SK-N-SH (cell line): ENCODE results near the gene RFX2. TPM values are rescaled to one million over a fixed set of nuclear protein-coding genes. Genes with fewer than 3 reads are reported as not detected.

Source experiments
- CTCF ChIA-PET: fragments of 300-600, 350-600 bp; formaldehyde crosslinking; extraction: SDS; loops from one replicate; lab custom pipeline; 2021; lab: Yijun Ruan, JAX
- POLR2A ChIA-PET: fragments of 350-600 bp; sonication (Branson Sonifier 250); formaldehyde crosslinking; extraction: SDS; loops from one replicate; lab custom pipeline; 2020; ENCODE audit warnings: antibody characterized with exemption, inconsistent platforms; lab: Yijun Ruan, JAX
- DNase-seq: peaks from one replicate; pipeline ENCODE4 v3.0.0; 2012
- H2AFZ ChIP-seq: fragments of 200-600 bp; sonication (generic); 2 replicates; pipeline ENCODE4 v1.8.1; 2016; ENCODE audit warnings: antibody characterized with exemption, mild to moderate bottlenecking, low read depth
- H3F3A ChIP-seq: fragments of 200-600 bp; sonication (generic); replicated peaks from 2 replicates; pipeline ENCODE3; 2016; ENCODE audit warnings: antibody characterized with exemption, mild to moderate bottlenecking; ENCODE audit not compliant: insufficient read depth
- H3K27ac ChIP-seq, 2 experiments: fragments of 200-500 bp in 1 of 2; fragments of 200-600 bp in 1 of 2; sonication (Bioruptor generic) in 1 of 2; sonication (generic), shearing (Covaris generic) in 1 of 2; 2 replicates each; pipeline versions ENCODE4 v1.5.1 to v1.6.1; 2014 to 2016; ENCODE audit warnings: low read depth in 2 of 2, inconsistent platforms in 1 of 2, low read length in 1 of 2, mild to moderate bottlenecking in 1 of 2, mixed read lengths in 1 of 2
- H3K27me3 ChIP-seq: fragments of 200-600 bp; sonication (generic), shearing (Covaris generic); 2 replicates; pipeline ENCODE4 v1.6.1; 2016; ENCODE audit warnings: mixed run types; ENCODE audit not compliant: insufficient read depth
- H3K36me3 ChIP-seq, 2 experiments: fragments of 200-500 bp in 1 of 2; fragments of 200-600 bp in 1 of 2; sonication (Bioruptor generic) in 1 of 2; sonication (generic) in 1 of 2; replicated peaks in 1 of 2; 2 replicates each; pipeline versions ENCODE3 to v1.5.1; 2014 to 2016; ENCODE audit warnings: low read length in 1 of 2, mild to moderate bottlenecking in 1 of 2; ENCODE audit not compliant: insufficient read depth in 2 of 2, control insufficient read depth in 1 of 2
- H3K4me1 ChIP-seq, 2 experiments: fragments of 200-500 bp in 1 of 2; fragments of 200-600 bp in 1 of 2; sonication (Bioruptor generic) in 1 of 2; sonication (generic), shearing (Covaris generic) in 1 of 2; 2 replicates each; pipeline versions ENCODE4 v1.5.1 to v1.6.1; 2014 to 2016; ENCODE audit warnings: low read depth in 1 of 2, low read length in 1 of 2, mixed run types in 1 of 2; ENCODE audit not compliant: insufficient read depth in 2 of 2, control insufficient read depth in 1 of 2
- H3K4me2 ChIP-seq: fragments of 200-600 bp; sonication (generic), shearing (Covaris generic); 2 replicates; pipeline ENCODE4 v1.6.1; 2017; ENCODE audit warnings: mixed run types
- H3K4me3 ChIP-seq, 2 experiments: fragments of 200-500 bp in 1 of 2; fragments of 200-600 bp in 1 of 2; sonication (Bioruptor generic) in 1 of 2; sonication (generic), shearing (Covaris generic) in 1 of 2; 2 replicates each; pipeline versions ENCODE4 v1.5.1 to v1.8.1; 2014 to 2016; ENCODE audit warnings: low read depth in 2 of 2, inconsistent platforms in 1 of 2, low read length in 1 of 2, mild to moderate bottlenecking in 1 of 2, mixed read lengths in 1 of 2, moderate library complexity in 1 of 2
- H3K79me2 ChIP-seq: fragments of 200-600 bp; sonication (generic); 2 replicates; pipeline ENCODE4 v1.8.1; 2017; ENCODE audit warnings: mild to moderate bottlenecking; ENCODE audit not compliant: insufficient read depth
- H3K9ac ChIP-seq: fragments of 200-600 bp; sonication (generic); 2 replicates; pipeline ENCODE4 v1.6.1; 2017; ENCODE audit warnings: mixed run types
- H3K9me2 ChIP-seq: fragments of 200-600 bp; sonication (generic); 2 replicates; pipeline ENCODE4 v1.6.1; 2017; ENCODE audit warnings: mixed run types
- H3K9me3 ChIP-seq: fragments of 200-600 bp; sonication (generic); 2 replicates; pipeline ENCODE4 v1.6.1; 2017; ENCODE audit warnings: mixed run types, mild to moderate bottlenecking, moderate library complexity
- H4K20me1 ChIP-seq: fragments of 200-600 bp; sonication (generic); 2 replicates; pipeline ENCODE4 v1.6.1; 2017; ENCODE audit warnings: mild to moderate bottlenecking, mixed run types; ENCODE audit not compliant: insufficient read depth
- CTCF ChIP-seq: fragments of 200-600 bp; sonication (generic); IDR thresholded peaks from 2 replicates; pipeline ENCODE4 v1.6.1; 2017; ENCODE audit warnings: antibody characterized with exemption, mild to moderate bottlenecking, moderate library complexity
- ELF1 ChIP-seq: IDR thresholded peaks from 2 replicates; pipeline ENCODE4 v1.4.0; 2012
- EZH2phosphoT487 ChIP-seq: fragments of 200-600 bp; sonication (generic); IDR thresholded peaks from 2 replicates; pipeline ENCODE4 v1.6.1; 2017; ENCODE audit warnings: low read depth, mixed run types, mild to moderate bottlenecking, antibody characterized with exemption, moderate library complexity, borderline replicate concordance
- FOXJ3 ChIP-seq: sonication (generic); formaldehyde crosslinking; IDR thresholded peaks from 2 replicates; pipeline ENCODE4 v1.5.1; 2020; ENCODE audit warnings: mild to moderate bottlenecking, missing genetic modification reagents
- FOXM1 ChIP-seq: IDR thresholded peaks from 2 replicates; pipeline ENCODE4 v1.4.0; 2012; ENCODE audit warnings: low read depth, mild to moderate bottlenecking
- GABPA ChIP-seq: IDR thresholded peaks from 2 replicates; pipeline ENCODE4 v1.4.0; 2012; ENCODE audit warnings: low read depth, mild to moderate bottlenecking
- JUND ChIP-seq: IDR thresholded peaks from 2 replicates; pipeline ENCODE4 v1.4.0; 2012
- RCOR1 ChIP-seq: fragments of 150-350 bp; IDR thresholded peaks from 2 replicates; pipeline ENCODE4 v1.6.1; 2017; ENCODE audit warnings: antibody characterized with exemption, low read length
- REST ChIP-seq: IDR thresholded peaks from 2 replicates; pipeline ENCODE4 v1.6.1; 2012; ENCODE audit warnings: mild to moderate bottlenecking, low read depth, low read length, moderate library complexity
- SIN3A ChIP-seq: IDR thresholded peaks from 2 replicates; pipeline ENCODE4 v1.6.1; 2012; ENCODE audit warnings: low read depth, mild to moderate bottlenecking, low read length, moderate library complexity, borderline replicate concordance
- SMC3 ChIP-seq: IDR thresholded peaks from 2 replicates; pipeline ENCODE4 v1.6.1; 2012; ENCODE audit warnings: low read depth, low read length, improper control_type of control experiment
- USF2 ChIP-seq: fragments of 150-350 bp; IDR thresholded peaks from 2 replicates; pipeline ENCODE4 v1.6.1; 2017; ENCODE audit warnings: antibody characterized with exemption, low read length, low read depth, borderline replicate concordance
- YY1 ChIP-seq: IDR thresholded peaks from 2 replicates; pipeline ENCODE4 v1.4.0; 2012; ENCODE audit warnings: low read depth, mild to moderate bottlenecking
- ZBTB33 ChIP-seq: IDR thresholded peaks from 2 replicates; pipeline ENCODE4 v1.4.0; 2012; ENCODE audit warnings: low read depth, borderline replicate concordance
- WGBS: methylation state at CpG from one replicate; pipeline ENCODE4 v1.1.6; 2017; ENCODE audit warnings: low lambda C conversion rate; 5-methylcytosine and 5-hydroxymethylcytosine counted together
- polyA plus RNA-seq, 3 experiments: library from polyadenylated mRNA; depleted of rRNA; stranded (reverse); fragments of >200 nt; gene quantifications; 2 replicates each; pipeline ENCODE4 v1.2.3, GENCODE V29; 2012

Gene RFX2
- polyA plus RNA-seq, 1 of the 3 experiments (the other 2 are of a cell fraction), result 12.6 TPM

- Histone ChIP-seq H2AFZ (no peak overlapping the region), H4K20me1 (no peaks in the 10 kb centered on the region), H3K9ac (no peak overlapping the region), H3K4me3 (no peak overlapping the region), H3K79me2 (peaks cover under 1% of the 10 kb centered on the region; the same call in 1 of the 2 replicates), H3K4me2 (no peak overlapping the region), H3K36me3 (peaks cover 5 to 6% of the 10 kb centered on the region in 2 experiments), H3K27me3 (no peaks in the 10 kb centered on the region), H3K27ac (no peak overlapping the region), H3K9me2 (no peaks in the 10 kb centered on the region), H3K4me1 (no peaks in the 10 kb centered on the region), H3F3A (no peaks in the 10 kb centered on the region), H3K9me3 (no peaks in the 10 kb centered on the region)
- no peak for DNase-seq
- TF ChIP-seq EZH2phosphoT487, result no peak
- TF ChIP-seq USF2, result no peak
- no peak for TF ChIP-seq REST
- TF ChIP-seq SMC3, result no peak
- TF ChIP-seq ZBTB33, result no peak
- no peak for TF ChIP-seq GABPA
- TF ChIP-seq RCOR1, result no peak
- no peak for TF ChIP-seq JUND
- no peak for TF ChIP-seq SIN3A
- TF ChIP-seq ELF1, result no peak
- no peak for TF ChIP-seq FOXJ3
- no peak for TF ChIP-seq YY1
- TF ChIP-seq FOXM1, result no peak
- TF ChIP-seq CTCF, result no peak
- ChIA-PET CTCF (interaction anchor here (1.0 to 4.1 kb wide), 5 partner anchors 20 to 257 kb away, joined by 3 to 23 read pairs (median 12); no protein-coding TSS in a partner anchor), POLR2A (no interaction called here)
- 84% methylated on average over 10 of the region's 12 CpGs for whole genome bisulfite sequencing
Measured at GRCh38 chr19:6042776-6043726, 67.2 kb downstream of the RFX2 start.
